Sigmoid colon (tissue), 4 donors: ENCODE data around the gene NXNL2.

Experiments
- CTCF ChIP-seq, 4 experiments: fragments of 450-650 bp in 3 of 4; fragments of 200-600 bp in 1 of 4; IDR thresholded peaks; one replicate each; pipeline ENCODE4 v1.5.1; 2016 to 2019; ENCODE audit warnings: antibody characterized with exemption in 4 of 4, mild to moderate bottlenecking in 3 of 4, moderate library complexity in 2 of 4
- EP300 ChIP-seq, 4 donors: sonication (generic); formaldehyde crosslinking; IDR thresholded peaks; one replicate each; pipeline ENCODE4 v1.6.1; 2017; ENCODE audit warnings: antibody characterized with exemption in 4 of 4
- POLR2A ChIP-seq, 2 donors: fragments of 450-650 bp; IDR thresholded peaks; one replicate each; pipeline ENCODE4 v1.6.1; 2016; ENCODE audit warnings: antibody characterized with exemption in 2 of 2, mild to moderate bottlenecking in 2 of 2, moderate library complexity in 2 of 2
- POLR2AphosphoS5 ChIP-seq, 4 donors: sonication (generic); formaldehyde crosslinking; IDR thresholded peaks; one replicate each; pipeline ENCODE4 v1.6.1; 2017; ENCODE audit warnings: antibody characterized with exemption in 4 of 4

- no peak for TF ChIP-seq POLR2A (IDR thresholded peaks at IDR 0.05)
- no peak for TF ChIP-seq CTCF (IDR thresholded peaks at IDR 0.05)
- no peak for TF ChIP-seq POLR2AphosphoS5 (IDR thresholded peaks at IDR 0.05)
- TF ChIP-seq EP300 (IDR thresholded peaks at IDR 0.05): no peak
These were observed 5.3 kb downstream of the NXNL2 start for GRCh38 chr9:88540251-88540763.
